HG02571 (cell line): ENCODE results near the gene P3R3URF.

ENCODE experiments used
- ATAC-seq: cut with Tn5 transposase; IDR thresholded peaks from one replicate; pipeline ENCODE4 v1.9.1; 2021; ENCODE audit warnings: mild to moderate bottlenecking, moderate library complexity; ENCODE audit not compliant: unreplicated experiment

The P3R3URF gene

GRCh38 chr1:46194641-46195193 lies 18.4 kb upstream of the P3R3URF start:
- ATAC-seq, result no peak

GRCh38 chr1:46193984-46194570 lies 17.8 kb upstream of the P3R3URF start:
- no peak for ATAC-seq

- no peak for ATAC-seq
Observed at GRCh38 chr1:46193285-46193684, 17.0 kb upstream of the P3R3URF start.

GRCh38 chr1:46192171-46192570 lies 15.9 kb upstream of the P3R3URF start:
- ATAC-seq, result no peak

- no peak for ATAC-seq
Observed at GRCh38 chr1:46191033-46191701, 14.9 kb upstream of the P3R3URF start.

GRCh38 chr1:46190539-46190938 lies 14.3 kb upstream of the P3R3URF start:
- ATAC-seq, result no peak

- ATAC-seq, result no peak
Observed at GRCh38 chr1:46188295-46189030, 12.2 kb upstream of the P3R3URF start.

- ATAC-seq, result no peak
Observed at GRCh38 chr1:46187106-46187869, 11.0 kb upstream of the P3R3URF start.

- no peak for ATAC-seq
Observed at GRCh38 chr1:46186076-46186475, 9.8 kb upstream of the P3R3URF start.

- no peak for ATAC-seq
Observed at GRCh38 chr1:46184920-46185658, 8.8 kb upstream of the P3R3URF start.

- ATAC-seq, result no peak
Observed at GRCh38 chr1:46183926-46184557, 7.8 kb upstream of the P3R3URF start.

GRCh38 chr1:46183079-46183847 lies 7.0 kb upstream of the P3R3URF start:
- no peak for ATAC-seq

- ATAC-seq, result no peak
Observed at GRCh38 chr1:46181343-46182260, 5.3 kb upstream of the P3R3URF start.

- no peak for ATAC-seq
Observed at GRCh38 chr1:46180082-46180616, 3.9 kb upstream of the P3R3URF start.

GRCh38 chr1:46179138-46180081 lies 3.1 kb upstream of the P3R3URF start:
- no peak for ATAC-seq

- ATAC-seq, result no peak
Observed at GRCh38 chr1:46175243-46175642, 1.0 kb downstream of the P3R3URF start.
